CD4-positive, alpha-beta T cell treated with Interleukin-21 for 1 hour (primary cell): ENCODE results near the gene GALNT13.

Experiments used
- DNase-seq: peaks from one replicate; pipeline ENCODE4 v3.0.0-alpha.2; 2020

Gene GALNT13

GRCh38 chr2:153946036-153946435 lies 74.3 kb downstream of the GALNT13 start:
- DNase-seq = no peak

- no peak for DNase-seq
Measured at GRCh38 chr2:153953761-153954160, 82.0 kb downstream of the GALNT13 start.

GRCh38 chr2:153963256-153963655 lies 91.5 kb downstream of the GALNT13 start:
- no peak for DNase-seq

GRCh38 chr2:153967248-153967973 lies 95.7 kb downstream of the GALNT13 start:
- DNase-seq = no peak

- no peak for DNase-seq
Measured at GRCh38 chr2:153971250-153971649, 99.5 kb downstream of the GALNT13 start.

GRCh38 chr2:153971855-153972254 lies 100.1 kb downstream of the GALNT13 start:
- DNase-seq = no peak

GRCh38 chr2:153972412-153972811 lies 100.7 kb downstream of the GALNT13 start:
- DNase-seq = no peak

- DNase-seq = no peak
Measured at GRCh38 chr2:153986488-153987229, 114.9 kb downstream of the GALNT13 start.

- no peak for DNase-seq
Measured at GRCh38 chr2:153990771-153991170, 119.0 kb downstream of the GALNT13 start.

GRCh38 chr2:154013514-154013913 lies 141.8 kb downstream of the GALNT13 start:
- DNase-seq = no peak

- no peak for DNase-seq
Measured at GRCh38 chr2:154015233-154015632, 143.5 kb downstream of the GALNT13 start.

- no peak for DNase-seq
Measured at GRCh38 chr2:154029504-154029903, 157.8 kb downstream of the GALNT13 start.

- no peak for DNase-seq
Measured at GRCh38 chr2:154032220-154032619, 160.5 kb downstream of the GALNT13 start.

- no peak for DNase-seq
Measured at GRCh38 chr2:154046493-154046892, 174.8 kb downstream of the GALNT13 start.

GRCh38 chr2:154048905-154049304 lies 177.2 kb downstream of the GALNT13 start:
- no peak for DNase-seq

- DNase-seq = no peak
Measured at GRCh38 chr2:154049561-154049960, 177.8 kb downstream of the GALNT13 start.

GRCh38 chr2:154067124-154067523 lies 195.4 kb downstream of the GALNT13 start:
- no peak for DNase-seq

GRCh38 chr2:154078926-154079325 lies 207.2 kb downstream of the GALNT13 start:
- no peak for DNase-seq

GRCh38 chr2:154092571-154092970 lies 220.8 kb downstream of the GALNT13 start:
- no peak for DNase-seq

GRCh38 chr2:154093856-154094255 lies 222.1 kb downstream of the GALNT13 start:
- no peak for DNase-seq

- DNase-seq = no peak
Measured at GRCh38 chr2:154097833-154098398, 226.2 kb downstream of the GALNT13 start.

GRCh38 chr2:154120706-154121105 lies 249.0 kb downstream of the GALNT13 start:
- DNase-seq = no peak

GRCh38 chr2:154125891-154126290 lies 254.2 kb downstream of the GALNT13 start:
- no peak for DNase-seq

- no peak for DNase-seq
Measured at GRCh38 chr2:154130821-154131220, 259.1 kb downstream of the GALNT13 start.
